GM15510 (cell line): ENCODE data around the gene TRAF3.

Experiments used
- POLR2A ChIP-seq: IDR thresholded peaks from 3 replicates; pipeline ENCODE4 v1.6.1; 2011; ENCODE audit warnings: borderline replicate concordance; ENCODE audit not compliant: insufficient read length; ENCODE audit errors: extremely low read depth

The TRAF3 gene

GRCh38 chr14:102804858-102805257 is 27.6 kb downstream of the TRAF3 start:
- TF ChIP-seq POLR2A, result no peak

DNA sequence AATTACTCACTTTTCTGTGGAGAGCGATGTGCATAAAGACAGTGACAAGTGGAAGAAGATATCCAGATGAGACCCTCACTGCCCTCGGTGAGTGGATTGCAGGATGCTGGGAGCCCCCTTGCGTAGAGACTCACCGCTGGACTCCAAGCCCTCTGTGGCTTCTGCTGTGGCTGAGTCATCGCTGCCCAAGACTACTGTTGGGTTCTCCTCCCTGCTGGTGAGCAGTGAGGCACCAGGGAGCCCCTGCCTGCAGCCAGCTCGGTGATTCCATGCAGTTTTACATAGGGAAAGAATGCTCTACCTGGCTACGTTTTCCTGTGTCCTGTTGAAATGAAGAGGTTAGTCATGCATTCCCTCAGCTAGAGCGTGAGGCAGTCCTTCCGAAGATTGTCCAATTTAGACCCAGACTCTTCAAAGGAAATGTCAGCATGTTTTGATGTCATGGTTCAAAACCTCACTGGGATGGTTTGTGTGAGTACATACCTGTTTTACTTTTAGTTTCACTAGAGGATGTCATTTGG is 28.2 kb downstream of the TRAF3 start:
- no peak for TF ChIP-seq POLR2A

- no peak for TF ChIP-seq POLR2A
These were observed 28.7 kb downstream of the TRAF3 start for GRCh38 chr14:102805941-102806340.

DNA sequence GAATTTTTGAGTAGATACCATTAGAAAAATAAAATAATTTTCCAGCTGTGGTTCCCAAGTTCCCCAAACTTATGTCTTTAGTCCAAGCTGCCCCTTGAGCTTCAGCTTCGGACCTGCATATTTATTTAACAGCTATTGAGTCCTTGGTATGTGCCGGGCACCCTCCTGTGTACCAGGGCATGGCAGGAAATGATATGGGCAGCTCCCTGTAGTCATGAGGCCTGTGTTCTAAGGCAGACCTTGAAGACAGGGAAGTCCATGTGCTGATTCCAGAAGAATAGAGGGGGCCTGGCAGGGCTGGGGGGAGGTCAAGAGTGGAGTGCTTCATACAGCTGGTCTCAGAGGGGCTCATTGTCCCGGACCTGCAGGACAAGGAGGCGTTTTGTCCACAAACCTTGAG is 29.2 kb downstream of the TRAF3 start:
- no peak for TF ChIP-seq POLR2A

- no peak for TF ChIP-seq POLR2A
These were observed 29.8 kb downstream of the TRAF3 start for GRCh38 chr14:102807013-102807406.

GRCh38 chr14:102809870-102810269 is 32.6 kb downstream of the TRAF3 start:
- TF ChIP-seq POLR2A, result no peak

- TF ChIP-seq POLR2A, result no peak
These were observed 33.3 kb downstream of the TRAF3 start for GRCh38 chr14:102810523-102810922.

- TF ChIP-seq POLR2A, result no peak
These were observed 34.2 kb downstream of the TRAF3 start for GRCh38 chr14:102811254-102811963.

GRCh38 chr14:102811971-102812370 is 34.7 kb downstream of the TRAF3 start:
- TF ChIP-seq POLR2A, result no peak

GRCh38 chr14:102813691-102814090 is 36.4 kb downstream of the TRAF3 start:
- TF ChIP-seq POLR2A, result no peak

DNA sequence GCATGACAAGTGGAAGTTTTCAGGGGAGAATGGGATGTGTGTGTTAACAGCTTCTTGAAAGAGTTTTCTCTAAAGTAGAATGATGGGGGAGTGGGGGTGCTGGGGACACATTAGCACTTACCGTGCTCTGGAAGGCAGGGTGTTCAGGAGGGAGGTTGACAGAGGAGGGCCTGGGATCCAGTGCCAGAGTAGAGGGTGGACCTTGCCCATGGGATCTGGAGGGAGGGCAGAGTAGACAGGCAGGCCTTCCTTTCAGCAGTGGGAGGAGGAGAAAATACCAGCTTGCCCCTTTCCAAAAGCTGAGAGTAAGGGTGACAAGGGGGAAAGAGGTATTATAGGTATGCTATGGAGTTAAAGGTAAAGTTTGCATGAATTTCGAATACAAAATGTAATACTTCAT is 40.1 kb downstream of the TRAF3 start:
- no peak for TF ChIP-seq POLR2A

- no peak for TF ChIP-seq POLR2A
These were observed 41.0 kb downstream of the TRAF3 start for GRCh38 chr14:102817942-102818940.

GRCh38 chr14:102819176-102819628 is 42.0 kb downstream of the TRAF3 start:
- peak; percentile 18 for TF ChIP-seq POLR2A

DNA sequence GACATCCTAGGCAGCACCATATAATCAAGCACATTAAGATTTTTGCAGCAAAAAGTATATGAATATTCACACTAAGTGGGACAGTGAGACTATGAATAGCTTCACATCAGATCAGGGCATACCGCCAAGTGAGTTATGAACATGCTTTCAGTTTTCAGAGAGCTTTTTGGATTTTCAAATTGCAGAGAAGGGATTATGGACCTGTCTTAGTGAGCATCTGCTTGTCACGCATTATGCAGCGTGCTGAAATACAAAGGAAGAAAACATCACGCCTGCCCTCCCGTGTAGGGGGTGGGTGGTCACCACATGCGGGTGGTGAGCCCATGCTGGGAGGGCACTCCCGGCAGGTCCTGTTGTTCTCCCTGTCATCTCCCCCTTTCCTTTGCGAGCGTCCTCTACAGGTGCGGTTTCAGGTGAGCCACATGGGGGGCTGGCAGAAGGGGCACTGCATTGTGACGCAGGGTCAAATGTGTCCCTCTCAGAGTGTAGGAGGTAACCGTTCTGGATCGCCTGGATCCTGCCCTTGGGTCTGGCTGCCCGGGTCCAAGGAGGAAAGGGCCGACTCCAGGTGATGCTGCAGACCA is 42.6 kb downstream of the TRAF3 start:
- TF ChIP-seq POLR2A, result peak; percentile 21

DNA sequence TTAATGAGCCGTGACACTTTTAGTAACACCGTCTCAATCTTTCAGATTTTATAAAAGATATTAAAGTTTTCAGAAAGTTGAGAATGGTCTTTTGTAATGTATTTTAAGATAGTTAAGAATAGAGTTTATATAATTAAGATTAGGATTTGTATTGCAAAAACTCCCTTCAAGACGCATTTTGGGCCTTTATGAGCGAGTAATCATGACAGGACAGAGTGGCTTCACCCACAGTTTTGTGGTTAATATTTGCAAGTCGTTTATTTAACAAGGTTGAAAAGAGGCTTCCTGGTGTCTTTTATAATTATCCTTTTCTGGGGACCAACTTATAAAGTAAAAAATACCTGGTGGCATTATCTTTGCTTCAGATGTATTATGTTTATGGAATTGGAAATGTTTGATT is 44.0 kb downstream of the TRAF3 start:
- TF ChIP-seq POLR2A, result no peak
